Raji (cell line): ENCODE data around the gene RGN.

Experiments
- POLR2A ChIP-seq: IDR thresholded peaks from 2 replicates; pipeline ENCODE4 v1.6.1; 2011; ENCODE audit warnings: low read depth, low read length, control low read depth; ENCODE audit not compliant: insufficient read depth

Gene RGN

DNA sequence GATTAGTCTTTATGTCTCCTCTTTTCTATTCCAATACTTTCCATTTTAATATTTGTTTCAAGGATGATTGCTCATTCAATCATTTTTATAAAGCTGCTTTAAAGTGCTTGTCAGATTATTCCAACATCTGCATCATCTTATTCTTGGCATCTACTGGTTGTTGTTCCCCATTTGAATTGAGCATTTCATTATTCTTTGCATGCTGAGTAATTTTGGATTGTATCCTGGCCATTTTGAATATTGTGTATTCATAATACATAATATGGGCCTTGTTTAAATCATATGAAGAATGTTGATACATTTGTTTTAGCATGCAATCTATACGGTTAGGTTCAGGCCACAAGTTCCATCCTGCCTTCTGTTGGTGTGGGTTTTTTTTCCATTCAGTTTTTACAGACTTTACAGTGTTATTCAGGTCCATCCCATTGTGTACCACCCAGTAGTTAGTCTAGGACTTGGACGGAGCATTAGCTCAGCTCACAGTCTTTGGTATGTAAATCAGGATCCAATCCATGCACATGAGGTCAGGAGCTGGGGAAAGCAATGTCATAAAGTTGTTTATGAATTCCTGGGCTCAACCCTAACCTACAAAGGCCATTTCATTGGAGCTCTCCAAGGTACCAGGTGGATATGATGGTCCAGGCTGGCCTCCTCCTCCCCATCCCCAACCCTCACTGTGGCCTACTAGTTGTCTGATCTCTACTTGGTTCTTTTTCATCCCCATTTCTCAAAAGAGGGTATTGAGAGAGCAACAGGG lies 20.3 kb downstream of the RGN start:
- no peak for TF ChIP-seq POLR2A

DNA sequence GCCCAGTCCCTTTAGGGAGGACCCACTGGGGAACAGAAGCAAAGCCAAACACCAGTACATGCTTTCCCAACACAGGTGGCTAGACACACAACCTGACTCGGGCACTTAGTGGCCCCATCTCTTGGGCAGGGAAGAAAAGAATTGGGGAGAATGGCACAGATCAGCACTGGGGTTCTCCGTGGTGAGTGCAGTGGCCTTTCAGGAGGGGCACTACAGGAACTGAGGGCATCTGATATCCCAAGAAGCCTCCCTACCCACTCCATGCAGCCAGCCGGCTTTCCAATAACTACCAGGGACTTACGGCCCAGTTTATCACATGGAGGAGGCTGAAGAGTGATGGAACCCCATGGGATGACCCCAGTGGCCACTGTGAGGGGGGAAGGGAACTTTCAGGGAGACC lies 23.0 kb downstream of the RGN start:
- TF ChIP-seq POLR2A = no peak

DNA sequence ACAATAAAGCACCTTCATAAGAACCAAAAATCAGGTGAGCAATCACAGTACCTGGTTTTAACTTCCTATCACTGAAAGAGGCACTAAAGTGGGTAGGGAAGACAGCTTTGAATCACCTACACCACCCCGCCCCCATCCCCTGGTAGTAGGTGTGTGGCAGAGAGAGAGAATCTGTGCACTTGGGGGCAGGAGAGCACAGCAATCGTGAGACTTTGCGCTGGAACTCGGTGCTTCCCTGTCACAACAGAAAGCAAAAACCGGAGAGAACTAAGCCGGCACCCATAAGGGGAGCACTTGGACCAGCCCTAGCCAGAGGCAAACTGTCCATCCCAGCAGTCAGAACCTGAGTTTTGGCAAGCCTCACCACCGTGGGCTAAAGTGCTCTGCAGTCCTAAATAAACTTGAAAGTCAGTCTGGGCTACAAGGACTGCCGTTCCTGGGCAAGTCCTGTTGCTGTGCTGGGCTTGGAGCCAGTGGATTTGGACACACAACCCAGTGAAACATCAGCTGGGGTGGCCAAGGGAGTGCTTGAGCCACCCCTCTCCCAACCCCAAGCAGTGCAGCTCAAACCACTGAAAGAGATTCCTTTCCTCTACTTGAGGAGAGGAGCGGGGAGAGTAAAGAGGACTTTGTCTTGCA lies 34.2 kb downstream of the RGN start:
- TF ChIP-seq POLR2A = no peak

DNA sequence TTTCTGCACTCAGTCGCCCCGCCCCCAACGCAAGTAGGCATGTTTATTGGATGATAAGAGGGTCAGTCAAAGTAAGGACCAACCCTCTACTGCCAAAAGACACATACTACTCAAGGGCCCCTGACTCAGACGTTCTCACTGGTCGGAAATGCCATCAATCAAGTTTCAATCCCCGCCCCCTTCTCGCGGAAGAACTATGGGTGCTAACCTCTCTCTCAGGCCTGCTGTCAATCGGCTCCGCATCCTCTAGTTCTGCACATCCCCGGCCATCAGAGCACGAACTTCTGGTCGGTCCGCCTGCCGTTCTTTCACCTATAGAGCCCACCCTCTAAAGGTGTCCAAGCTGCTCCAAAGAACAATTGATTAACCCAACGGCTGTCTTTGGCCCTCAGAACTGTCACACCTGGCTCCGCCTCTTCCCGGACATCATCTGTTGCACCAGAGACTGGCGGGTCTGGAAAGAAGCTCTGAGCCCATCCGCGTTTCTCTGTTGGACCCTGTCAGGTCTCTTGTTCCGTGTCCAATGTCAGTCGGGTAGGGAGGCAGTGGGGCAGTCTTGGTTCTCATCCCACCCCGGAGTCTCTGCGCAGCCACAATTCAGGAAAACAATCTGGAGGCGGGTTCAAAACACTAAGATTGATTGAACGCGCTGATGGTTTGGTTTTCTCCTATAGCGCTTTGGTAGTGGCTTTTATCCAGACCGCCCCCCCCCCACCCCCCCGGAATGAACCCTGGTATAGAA lies 51.1 kb downstream of the RGN start:
- peak; percentile 73 for TF ChIP-seq POLR2A

DNA sequence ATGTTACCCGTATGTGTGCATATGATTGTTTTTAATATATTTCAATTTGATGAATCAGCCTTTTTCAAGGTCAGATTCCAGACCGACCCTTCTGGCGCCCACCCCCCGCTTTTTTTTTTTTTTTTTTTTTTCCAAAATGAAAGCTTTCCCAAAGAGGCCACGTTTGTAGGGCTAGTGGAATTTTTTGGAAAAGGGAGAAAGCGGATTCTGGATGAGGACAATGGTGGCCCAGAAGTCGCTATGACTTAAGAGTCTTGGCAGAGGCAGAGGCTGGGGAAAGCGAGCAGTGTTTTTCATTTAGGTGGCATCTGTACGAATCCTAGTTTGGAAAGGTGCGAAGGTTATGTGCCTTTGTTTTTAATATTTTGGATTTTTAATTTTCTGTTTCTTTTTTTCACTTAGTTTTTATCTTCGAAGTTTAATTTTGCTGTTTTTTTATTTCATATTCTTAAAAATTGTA lies 51.7 kb downstream of the RGN start:
- no peak for TF ChIP-seq POLR2A

DNA sequence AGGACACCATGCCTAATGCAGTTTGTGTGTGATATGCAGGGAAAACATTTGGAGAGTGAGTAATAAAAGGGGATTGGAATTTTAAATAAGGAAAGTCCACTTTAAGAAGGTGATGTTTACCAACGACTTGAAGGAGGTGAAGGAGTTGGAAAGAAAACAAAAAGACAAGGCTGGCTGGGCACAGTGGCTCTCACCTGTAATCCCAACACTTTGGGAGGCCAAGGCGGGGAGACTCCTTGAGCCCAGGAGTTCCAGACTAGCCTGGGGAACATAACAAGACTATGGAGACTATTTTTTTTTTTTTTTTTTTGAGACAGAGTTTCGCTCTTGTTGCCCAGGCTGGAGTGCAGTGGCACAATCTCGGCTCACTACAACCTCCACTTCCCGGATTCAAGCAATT lies 55.2 kb downstream of the RGN start:
- TF ChIP-seq POLR2A = no peak

DNA sequence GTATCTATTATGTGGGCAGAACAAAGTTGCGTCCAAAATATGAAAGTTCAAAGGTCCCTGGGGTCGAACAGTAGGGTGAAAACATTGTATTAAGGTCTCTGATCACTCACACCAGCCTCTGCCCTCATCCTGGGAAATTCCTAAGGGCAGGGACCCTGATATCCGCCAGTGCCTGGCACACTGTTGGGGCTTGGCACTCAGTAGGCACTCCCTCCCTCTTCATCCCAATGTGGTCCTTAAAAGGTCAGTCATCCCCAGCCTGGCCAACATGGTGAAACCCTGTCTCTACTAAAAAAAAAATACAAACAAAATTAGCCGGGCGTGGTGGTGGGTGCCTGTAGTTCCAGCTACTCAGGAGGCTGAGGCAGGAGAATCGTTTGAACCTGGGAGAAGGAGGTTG lies 59.9 kb downstream of the RGN start:
- TF ChIP-seq POLR2A = no peak
